Cortex of kidney (tissue), 1 donor: Measurements from ENCODE around the gene KRT25.
"Not testable (repeated sequence)": the region's sequence is repeated elsewhere in the genome, so short reads cannot be mapped to it uniquely, and the experiment has no call there.

Experiments
- DNase-seq: peaks from one replicate; lab custom pipeline; 2025; lab: John Stamatoyannopoulos, UW

Gene KRT25

GRCh38 chr17:40751065-40751464 is 4.1 kb downstream of the KRT25 start:
- no peak for DNase-seq

GRCh38 chr17:40750391-40750790 is 4.7 kb downstream of the KRT25 start:
- DNase-seq: no peak

GRCh38 chr17:40748666-40749065 is 6.5 kb downstream of the KRT25 start:
- not testable (repeated sequence) for DNase-seq

GRCh38 chr17:40738553-40738952 is 16.6 kb downstream of the KRT25 start:
- no peak for DNase-seq

GRCh38 chr17:40735016-40735415 is 20.1 kb downstream of the KRT25 start:
- no peak for DNase-seq

- no peak for DNase-seq
Observed at GRCh38 chr17:40734018-40734417, 21.1 kb downstream of the KRT25 start.

GRCh38 chr17:40730970-40731369 is 24.2 kb downstream of the KRT25 start:
- no peak for DNase-seq

- DNase-seq: no peak
Observed at GRCh38 chr17:40727447-40728231, 27.5 kb downstream of the KRT25 start.

- DNase-seq: no peak
Observed at GRCh38 chr17:40726919-40727318, 28.2 kb downstream of the KRT25 start.

- no peak for DNase-seq
Observed at GRCh38 chr17:40724656-40725055, 30.5 kb downstream of the KRT25 start.

- no peak for DNase-seq
Observed at GRCh38 chr17:40722241-40722640, 32.9 kb downstream of the KRT25 start.

- no peak for DNase-seq
Observed at GRCh38 chr17:40720899-40721298, 34.2 kb downstream of the KRT25 start.

GRCh38 chr17:40718930-40719329 is 36.2 kb downstream of the KRT25 start:
- DNase-seq: no peak

- DNase-seq: no peak
Observed at GRCh38 chr17:40717776-40718175, 37.4 kb downstream of the KRT25 start.

- DNase-seq: no peak
Observed at GRCh38 chr17:40714473-40714872, 40.7 kb downstream of the KRT25 start.

- no peak for DNase-seq
Observed at GRCh38 chr17:40707745-40708144, 47.4 kb downstream of the KRT25 start.

- no peak for DNase-seq
Observed at GRCh38 chr17:40705584-40705983, 49.5 kb downstream of the KRT25 start.

GRCh38 chr17:40703652-40704051 is 51.5 kb downstream of the KRT25 start, which contains the start of gene KRT24:
TSS of gene KRT24 (minus strand) at chr17:40703752. CDS start at chr17:40703693, 59 bp downstream.
- DNase-seq: no peak

GRCh38 chr17:40702271-40702670 is 52.9 kb downstream of the KRT25 start:
- DNase-seq: no peak

GRCh38 chr17:40699853-40700252 is 55.3 kb downstream of the KRT25 start:
- no peak for DNase-seq

- no peak for DNase-seq
Observed at GRCh38 chr17:40699371-40699770, 55.8 kb downstream of the KRT25 start.
